ENCODE results near the gene MYBBP1A. TPM values are rescaled to one million over a fixed set of nuclear protein-coding genes. Genes with fewer than 3 reads are reported as not detected.
A peak's percentile ranks its signal among the peaks of the same experiment; 100 is the strongest.

The MYBBP1A gene
- total and polyA plus RNA-seq, 2 of the 13 experiments (the other 11 are each of a cell fraction or from before 2014, with no cell fraction given): 18.6 to 54.8 TPM

DNA sequence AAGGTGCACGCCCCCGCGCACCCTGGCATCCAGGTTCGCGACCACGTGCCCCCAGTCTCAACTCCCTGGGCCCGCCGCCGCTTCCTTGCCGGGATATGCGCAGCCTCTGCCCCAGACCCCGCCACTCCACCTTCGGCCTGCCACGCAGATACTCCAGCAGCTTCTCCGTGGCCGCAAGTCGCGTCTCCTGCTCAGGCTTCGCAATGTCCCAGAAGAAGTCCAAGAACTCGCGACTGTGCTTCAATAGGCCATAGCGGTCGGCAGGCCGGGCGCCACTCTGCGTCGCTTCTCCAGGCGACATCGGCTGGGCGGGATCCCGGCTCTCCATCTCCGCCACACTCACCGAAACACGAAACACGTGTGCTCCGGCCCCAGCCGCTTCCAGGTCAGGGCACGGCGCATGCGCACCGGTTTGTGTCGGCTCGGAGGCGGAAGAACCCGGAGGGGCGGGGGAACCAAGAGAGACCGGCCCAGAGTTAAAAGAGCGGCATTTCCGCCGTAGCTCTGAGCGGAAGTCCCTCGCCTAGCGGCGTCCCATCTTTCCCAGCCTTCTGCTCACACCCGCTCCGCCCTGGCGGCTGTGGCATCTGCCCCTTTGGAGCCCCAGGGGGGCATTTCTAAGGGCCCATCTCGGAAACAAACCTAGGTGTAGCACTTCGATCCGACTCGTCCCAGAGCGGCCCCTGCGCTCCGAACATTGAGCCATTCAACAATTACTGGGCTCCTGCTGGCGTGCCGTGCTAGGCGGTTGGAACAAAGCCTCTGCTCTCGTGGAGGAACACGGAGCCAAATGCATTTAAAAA is at the start of gene MYBBP1A (continued):
- TF ChIP-seq, protein P1, sequence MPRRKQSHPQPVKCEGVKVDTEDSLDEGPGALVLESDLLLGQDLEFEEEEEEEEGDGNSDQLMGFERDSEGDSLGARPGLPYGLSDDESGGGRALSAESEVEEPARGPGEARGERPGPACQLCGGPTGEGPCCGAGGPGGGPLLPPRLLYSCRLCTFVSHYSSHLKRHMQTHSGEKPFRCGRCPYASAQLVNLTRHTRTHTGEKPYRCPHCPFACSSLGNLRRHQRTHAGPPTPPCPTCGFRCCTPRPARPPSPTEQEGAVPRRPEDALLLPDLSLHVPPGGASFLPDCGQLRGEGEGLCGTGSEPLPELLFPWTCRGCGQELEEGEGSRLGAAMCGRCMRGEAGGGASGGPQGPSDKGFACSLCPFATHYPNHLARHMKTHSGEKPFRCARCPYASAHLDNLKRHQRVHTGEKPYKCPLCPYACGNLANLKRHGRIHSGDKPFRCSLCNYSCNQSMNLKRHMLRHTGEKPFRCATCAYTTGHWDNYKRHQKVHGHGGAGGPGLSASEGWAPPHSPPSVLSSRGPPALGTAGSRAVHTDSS (CRISPR knock-in tag; conservative IDR thresholded peaks at IDR 0.05): no peak
- TF ChIP-seq CBX5 (CRISPR knock-in tag; IDR thresholded peaks at IDR 0.05; ENCODE audit: borderline replicate concordance): no peak
- TF ChIP-seq KLF12 (CRISPR knock-in tag; IDR thresholded peaks at IDR 0.05; ENCODE audit: borderline replicate concordance): no peak; the same call in 1 of the 2 replicates
- no peak for TF ChIP-seq WIZ (CRISPR knock-in tag; IDR thresholded peaks at IDR 0.05)
- TF ChIP-seq ZNF253 (CRISPR knock-in tag; IDR thresholded peaks at IDR 0.05; ENCODE audit: borderline replicate concordance): no peak
- TF ChIP-seq, protein P2, sequence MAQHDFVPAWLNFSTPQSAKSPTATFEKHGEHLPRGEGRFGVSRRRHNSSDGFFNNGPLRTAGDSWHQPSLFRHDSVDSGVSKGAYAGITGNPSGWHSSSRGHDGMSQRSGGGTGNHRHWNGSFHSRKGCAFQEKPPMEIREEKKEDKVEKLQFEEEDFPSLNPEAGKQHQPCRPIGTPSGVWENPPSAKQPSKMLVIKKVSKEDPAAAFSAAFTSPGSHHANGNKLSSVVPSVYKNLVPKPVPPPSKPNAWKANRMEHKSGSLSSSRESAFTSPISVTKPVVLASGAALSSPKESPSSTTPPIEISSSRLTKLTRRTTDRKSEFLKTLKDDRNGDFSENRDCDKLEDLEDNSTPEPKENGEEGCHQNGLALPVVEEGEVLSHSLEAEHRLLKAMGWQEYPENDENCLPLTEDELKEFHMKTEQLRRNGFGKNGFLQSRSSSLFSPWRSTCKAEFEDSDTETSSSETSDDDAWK (CRISPR knock-in tag; IDR thresholded peaks at IDR 0.05): no peak
- no peak for TF ChIP-seq ZNF570 (CRISPR knock-in tag; IDR thresholded peaks at IDR 0.05; ENCODE audit: borderline replicate concordance)
- TF ChIP-seq ELF4 (CRISPR knock-in tag; IDR thresholded peaks at IDR 0.05; ENCODE audit: borderline replicate concordance): peak; percentile 92
- peak; percentile 81 for TF ChIP-seq RBM39 (IDR thresholded peaks at IDR 0.05; ENCODE audit: low read depth, low read length, poor library complexity, severe bottlenecking)
- TF ChIP-seq, protein P3, sequence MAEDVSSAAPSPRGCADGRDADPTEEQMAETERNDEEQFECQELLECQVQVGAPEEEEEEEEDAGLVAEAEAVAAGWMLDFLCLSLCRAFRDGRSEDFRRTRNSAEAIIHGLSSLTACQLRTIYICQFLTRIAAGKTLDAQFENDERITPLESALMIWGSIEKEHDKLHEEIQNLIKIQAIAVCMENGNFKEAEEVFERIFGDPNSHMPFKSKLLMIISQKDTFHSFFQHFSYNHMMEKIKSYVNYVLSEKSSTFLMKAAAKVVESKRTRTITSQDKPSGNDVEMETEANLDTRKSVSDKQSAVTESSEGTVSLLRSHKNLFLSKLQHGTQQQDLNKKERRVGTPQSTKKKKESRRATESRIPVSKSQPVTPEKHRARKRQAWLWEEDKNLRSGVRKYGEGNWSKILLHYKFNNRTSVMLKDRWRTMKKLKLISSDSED (CRISPR knock-in tag; IDR thresholded peaks at IDR 0.05): no peak
- TF ChIP-seq ZNF879 (CRISPR knock-in tag; IDR thresholded peaks at IDR 0.05): no peak
- peak; percentile 57; the same call in 1 of the 2 replicates for TF ChIP-seq TGIF2 (CRISPR knock-in tag; IDR thresholded peaks at IDR 0.05)
- no peak for TF ChIP-seq RFX3 (CRISPR knock-in tag; IDR thresholded peaks at IDR 0.05)
- TF ChIP-seq, protein P4, sequence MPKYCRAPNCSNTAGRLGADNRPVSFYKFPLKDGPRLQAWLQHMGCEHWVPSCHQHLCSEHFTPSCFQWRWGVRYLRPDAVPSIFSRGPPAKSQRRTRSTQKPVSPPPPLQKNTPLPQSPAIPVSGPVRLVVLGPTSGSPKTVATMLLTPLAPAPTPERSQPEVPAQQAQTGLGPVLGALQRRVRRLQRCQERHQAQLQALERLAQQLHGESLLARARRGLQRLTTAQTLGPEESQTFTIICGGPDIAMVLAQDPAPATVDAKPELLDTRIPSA (CRISPR knock-in tag; IDR thresholded peaks at IDR 0.05; ENCODE audit: borderline replicate concordance): no peak
- peak; percentile 76; the same call in 1 of the 2 replicates for TF ChIP-seq ZIK1 (CRISPR knock-in tag; IDR thresholded peaks at IDR 0.05; ENCODE audit: borderline replicate concordance, low read depth)
- TF ChIP-seq, protein P5, sequence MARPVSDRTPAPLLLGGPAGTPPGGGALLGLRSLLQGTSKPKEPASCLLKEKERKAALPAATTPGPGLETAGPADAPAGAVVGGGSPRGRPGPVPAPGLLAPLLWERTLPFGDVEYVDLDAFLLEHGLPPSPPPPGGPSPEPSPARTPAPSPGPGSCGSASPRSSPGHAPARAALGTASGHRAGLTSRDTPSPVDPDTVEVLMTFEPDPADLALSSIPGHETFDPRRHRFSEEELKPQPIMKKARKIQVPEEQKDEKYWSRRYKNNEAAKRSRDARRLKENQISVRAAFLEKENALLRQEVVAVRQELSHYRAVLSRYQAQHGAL (CRISPR knock-in tag; IDR thresholded peaks at IDR 0.05; ENCODE audit: not compliant biosample characterization): peak; percentile 6
- no peak; the same call in 1 of the 2 replicates for TF ChIP-seq NFYB (CRISPR knock-in tag; IDR thresholded peaks at IDR 0.05)
- TF ChIP-seq, protein P6, sequence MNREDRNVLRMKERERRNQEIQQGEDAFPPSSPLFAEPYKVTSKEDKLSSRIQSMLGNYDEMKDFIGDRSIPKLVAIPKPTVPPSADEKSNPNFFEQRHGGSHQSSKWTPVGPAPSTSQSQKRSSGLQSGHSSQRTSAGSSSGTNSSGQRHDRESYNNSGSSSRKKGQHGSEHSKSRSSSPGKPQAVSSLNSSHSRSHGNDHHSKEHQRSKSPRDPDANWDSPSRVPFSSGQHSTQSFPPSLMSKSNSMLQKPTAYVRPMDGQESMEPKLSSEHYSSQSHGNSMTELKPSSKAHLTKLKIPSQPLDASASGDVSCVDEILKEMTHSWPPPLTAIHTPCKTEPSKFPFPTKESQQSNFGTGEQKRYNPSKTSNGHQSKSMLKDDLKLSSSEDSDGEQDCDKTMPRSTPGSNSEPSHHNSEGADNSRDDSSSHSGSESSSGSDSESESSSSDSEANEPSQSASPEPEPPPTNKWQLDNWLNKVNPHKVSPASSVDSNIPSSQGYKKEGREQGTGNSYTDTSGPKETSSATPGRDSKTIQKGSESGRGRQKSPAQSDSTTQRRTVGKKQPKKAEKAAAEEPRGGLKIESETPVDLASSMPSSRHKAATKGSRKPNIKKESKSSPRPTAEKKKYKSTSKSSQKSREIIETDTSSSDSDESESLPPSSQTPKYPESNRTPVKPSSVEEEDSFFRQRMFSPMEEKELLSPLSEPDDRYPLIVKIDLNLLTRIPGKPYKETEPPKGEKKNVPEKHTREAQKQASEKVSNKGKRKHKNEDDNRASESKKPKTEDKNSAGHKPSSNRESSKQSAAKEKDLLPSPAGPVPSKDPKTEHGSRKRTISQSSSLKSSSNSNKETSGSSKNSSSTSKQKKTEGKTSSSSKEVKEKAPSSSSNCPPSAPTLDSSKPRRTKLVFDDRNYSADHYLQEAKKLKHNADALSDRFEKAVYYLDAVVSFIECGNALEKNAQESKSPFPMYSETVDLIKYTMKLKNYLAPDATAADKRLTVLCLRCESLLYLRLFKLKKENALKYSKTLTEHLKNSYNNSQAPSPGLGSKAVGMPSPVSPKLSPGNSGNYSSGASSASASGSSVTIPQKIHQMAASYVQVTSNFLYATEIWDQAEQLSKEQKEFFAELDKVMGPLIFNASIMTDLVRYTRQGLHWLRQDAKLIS (CRISPR knock-in tag; IDR thresholded peaks at IDR 0.05): no peak
- TF ChIP-seq PCBP2 (optimal IDR thresholded peaks at IDR 0.05; ENCODE audit: low read depth, low read length, poor library complexity, severe bottlenecking): no peak
